Endothelial cell of umbilical vein (primary cell): Measurements from ENCODE around the gene PDK3.

ENCODE experiments used
- CTCF ChIP-seq, 2 donors: IDR thresholded peaks; 1 replicate in 1 of 2; 2 replicates in 1 of 2; pipeline ENCODE4 v1.5.1; 2011; ENCODE audit warnings: low read length in 2 of 2, mild to moderate bottlenecking in 2 of 2, moderate library complexity in 2 of 2, control low read depth in 1 of 2, inconsistent platforms in 1 of 2, low read depth in 1 of 2; ENCODE audit not compliant: insufficient read depth in 1 of 2; ENCODE audit errors: extremely low read depth in 1 of 2
- GATA2 ChIP-seq: IDR thresholded peaks from 2 replicates; pipeline ENCODE4 v1.7.0; 2011; ENCODE audit warnings: low read depth, mild to moderate bottlenecking, moderate library complexity, mixed read lengths, low read length; ENCODE audit not compliant: insufficient read length, insufficient read depth
- MAX ChIP-seq: IDR thresholded peaks from 2 replicates; pipeline ENCODE4 v1.6.1; 2011; ENCODE audit not compliant: insufficient read depth, insufficient read length
- POLR2A ChIP-seq: IDR thresholded peaks from 2 replicates; pipeline ENCODE4 v1.6.1; 2012; ENCODE audit warnings: low read depth, mild to moderate bottlenecking, control low read depth, low read length

DNA sequence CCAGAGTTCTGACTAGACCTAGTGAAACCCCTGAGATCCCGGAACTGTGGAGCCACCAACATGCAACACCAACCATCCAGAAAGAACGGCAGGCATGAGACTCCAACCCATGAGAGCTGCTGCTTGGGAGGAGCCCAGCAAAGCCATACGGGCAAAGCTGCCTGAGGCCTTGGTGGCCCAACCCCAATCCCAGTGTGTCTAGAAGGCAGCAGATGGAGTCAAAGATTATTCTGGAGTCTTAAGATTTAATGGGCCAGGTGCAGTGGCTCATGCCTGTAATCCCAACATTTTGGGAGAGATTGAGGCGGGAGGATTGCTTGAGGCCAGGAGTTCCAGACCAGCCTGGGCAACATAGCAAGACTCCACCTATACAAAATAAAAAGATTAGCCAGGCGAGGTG lies 49.2 kb upstream of the PDK3 start:
- TF ChIP-seq MAX (no peak), CTCF (IDR thresholded peaks at IDR 0.05; ENCODE audit: extremely low read depth in 1 of 2, insufficient read depth in 1 of 2, low read depth in 1 of 2, low read length in 2 of 2) (no peak), GATA2 (no peak), POLR2A (no peak)
